NB4 (cell line): ENCODE results near the gene TNFRSF1B.

Source experiments
- POLR2A ChIP-seq: IDR thresholded peaks from 2 replicates; pipeline ENCODE4 v1.6.1; 2011; ENCODE audit warnings: mild to moderate bottlenecking; ENCODE audit not compliant: insufficient read length; ENCODE audit errors: extremely low read depth
- TF ChIP-seq, protein P1 (sequence below): IDR thresholded peaks from one replicate; pipeline ENCODE4 v1.5.1; 2012; ENCODE audit warnings: low read depth, low read length

GRCh38 chr1:12191242-12192032, 24.6 kb downstream of the TNFRSF1B start:
- TF ChIP-seq, protein P1, sequence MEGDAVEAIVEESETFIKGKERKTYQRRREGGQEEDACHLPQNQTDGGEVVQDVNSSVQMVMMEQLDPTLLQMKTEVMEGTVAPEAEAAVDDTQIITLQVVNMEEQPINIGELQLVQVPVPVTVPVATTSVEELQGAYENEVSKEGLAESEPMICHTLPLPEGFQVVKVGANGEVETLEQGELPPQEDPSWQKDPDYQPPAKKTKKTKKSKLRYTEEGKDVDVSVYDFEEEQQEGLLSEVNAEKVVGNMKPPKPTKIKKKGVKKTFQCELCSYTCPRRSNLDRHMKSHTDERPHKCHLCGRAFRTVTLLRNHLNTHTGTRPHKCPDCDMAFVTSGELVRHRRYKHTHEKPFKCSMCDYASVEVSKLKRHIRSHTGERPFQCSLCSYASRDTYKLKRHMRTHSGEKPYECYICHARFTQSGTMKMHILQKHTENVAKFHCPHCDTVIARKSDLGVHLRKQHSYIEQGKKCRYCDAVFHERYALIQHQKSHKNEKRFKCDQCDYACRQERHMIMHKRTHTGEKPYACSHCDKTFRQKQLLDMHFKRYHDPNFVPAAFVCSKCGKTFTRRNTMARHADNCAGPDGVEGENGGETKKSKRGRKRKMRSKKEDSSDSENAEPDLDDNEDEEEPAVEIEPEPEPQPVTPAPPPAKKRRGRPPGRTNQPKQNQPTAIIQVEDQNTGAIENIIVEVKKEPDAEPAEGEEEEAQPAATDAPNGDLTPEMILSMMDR, result no peak
- TF ChIP-seq POLR2A, result no peak
